Fibroblast of pulmonary artery (primary cell): ENCODE measurements around the gene KRT76.

Experiments
- DNase-seq: peaks from one replicate; pipeline ENCODE4 v3.0.0-alpha.2; 2010; ENCODE audit warnings: low read depth
- H3K4me3 ChIP-seq: replicated peaks from 2 replicates; pipeline ENCODE4 v1.5.1; 2011; ENCODE audit warnings: low read depth, mild to moderate bottlenecking, control low read depth, low read length, moderate library complexity
- CTCF ChIP-seq: IDR thresholded peaks from 2 replicates; pipeline ENCODE4 v1.5.1; 2011; ENCODE audit warnings: mild to moderate bottlenecking, control low read depth, low read length, inconsistent platforms; ENCODE audit errors: missing control alignments

The KRT76 gene

GRCh38 chr12:52821071-52821730, 44.1 kb upstream of the KRT76 start:
- H3K4me3 ChIP-seq = no peak overlapping the region
- no peak for DNase-seq
- no peak for TF ChIP-seq CTCF

GRCh38 chr12:52820521-52820920, 43.4 kb upstream of the KRT76 start:
- no peak for DNase-seq
- no peak for TF ChIP-seq CTCF
- no peak overlapping the region for H3K4me3 ChIP-seq

- no peak for TF ChIP-seq CTCF
- DNase-seq = peak; percentile 23
- no peak overlapping the region for H3K4me3 ChIP-seq
Observed at GRCh38 chr12:52819731-52820510, 42.8 kb upstream of the KRT76 start.

GRCh38 chr12:52818887-52819420, 41.8 kb upstream of the KRT76 start:
- H3K4me3 ChIP-seq = no peak overlapping the region
- no peak for TF ChIP-seq CTCF
- DNase-seq = no peak

- no peak for DNase-seq
- TF ChIP-seq CTCF = no peak
- H3K4me3 ChIP-seq = no peak overlapping the region
Observed at GRCh38 chr12:52818388-52818787, 41.2 kb upstream of the KRT76 start.

- no peak overlapping the region for H3K4me3 ChIP-seq
- no peak for TF ChIP-seq CTCF
- DNase-seq = no peak
Observed at GRCh38 chr12:52817699-52818238, 40.6 kb upstream of the KRT76 start.
